ENCODE measurements around the gene KLHL1. TPM values are rescaled to one million over a fixed set of nuclear protein-coding genes. Genes with fewer than 3 reads are reported as not detected.
"Not testable (repeated sequence)": the region's sequence is repeated elsewhere in the genome, so short reads cannot be mapped to it uniquely, and the experiment has no call there.

The KLHL1 gene, protein sequence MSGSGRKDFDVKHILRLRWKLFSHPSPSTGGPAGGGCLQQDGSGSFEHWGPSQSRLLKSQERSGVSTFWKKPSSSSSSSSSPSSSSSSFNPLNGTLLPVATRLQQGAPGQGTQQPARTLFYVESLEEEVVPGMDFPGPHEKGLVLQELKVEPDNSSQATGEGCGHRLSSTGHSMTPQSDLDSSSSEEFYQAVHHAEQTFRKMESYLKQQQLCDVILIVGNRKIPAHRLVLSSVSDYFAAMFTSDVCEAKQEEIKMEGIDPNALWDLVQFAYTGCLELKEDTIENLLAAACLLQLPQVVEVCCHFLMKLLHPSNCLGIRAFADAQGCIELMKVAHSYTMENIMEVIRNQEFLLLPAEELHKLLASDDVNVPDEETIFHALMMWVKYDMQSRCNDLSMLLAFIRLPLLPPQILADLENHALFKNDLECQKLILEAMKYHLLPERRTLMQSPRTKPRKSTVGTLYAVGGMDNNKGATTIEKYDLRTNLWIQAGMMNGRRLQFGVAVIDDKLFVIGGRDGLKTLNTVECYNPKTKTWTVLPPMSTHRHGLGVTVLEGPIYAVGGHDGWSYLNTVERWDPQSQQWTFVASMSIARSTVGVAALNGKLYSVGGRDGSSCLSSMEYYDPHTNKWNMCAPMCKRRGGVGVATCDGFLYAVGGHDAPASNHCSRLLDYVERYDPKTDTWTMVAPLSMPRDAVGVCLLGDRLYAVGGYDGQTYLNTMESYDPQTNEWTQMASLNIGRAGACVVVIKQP
- not detected for total RNA-seq
- long read RNA-seq: 0 reads

DNA sequence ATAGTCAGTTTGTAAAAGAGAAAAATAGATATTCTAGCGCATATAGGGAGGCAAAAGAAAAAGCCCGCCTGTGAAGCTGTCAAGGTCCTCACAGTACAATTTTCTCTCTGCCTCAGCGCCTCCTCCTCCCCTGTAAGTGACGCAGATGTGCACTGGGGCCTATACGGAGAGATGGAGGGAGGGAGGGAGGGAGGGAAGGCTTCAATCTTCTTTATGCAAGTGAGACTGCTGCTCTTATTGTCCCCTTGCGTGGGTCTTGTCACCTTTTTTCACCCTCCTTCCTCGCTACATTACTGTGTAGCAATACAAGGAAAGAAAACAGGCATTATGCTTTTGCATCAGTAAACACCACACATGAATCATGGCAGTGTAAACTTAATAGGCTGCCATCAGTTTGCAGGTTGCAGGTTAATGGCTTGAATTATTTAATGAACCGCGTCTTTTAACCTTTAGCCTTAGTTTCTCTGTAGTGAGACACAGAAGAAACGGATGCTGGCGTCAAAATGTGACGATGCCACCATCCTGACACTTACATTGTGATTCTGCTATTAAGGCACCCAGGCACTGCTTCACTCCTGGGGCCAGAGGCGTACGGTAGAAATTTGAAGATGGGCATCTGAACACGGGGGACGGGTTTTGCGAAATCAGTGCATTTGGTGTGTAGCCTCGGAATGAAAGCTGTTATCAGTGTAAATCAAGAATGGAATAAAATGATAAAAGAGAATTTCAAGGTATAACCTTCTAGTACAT lies at the start of gene KLHL1:
Gene KLHL1, minus strand, starts transcription at position 97 of the 750 bp plus-strand sequence. CDS start 753 bp downstream, outside the sequence.
- DNase-seq: no peak
- intact Hi-C loops (cut with DNase I): no loop called here

DNA sequence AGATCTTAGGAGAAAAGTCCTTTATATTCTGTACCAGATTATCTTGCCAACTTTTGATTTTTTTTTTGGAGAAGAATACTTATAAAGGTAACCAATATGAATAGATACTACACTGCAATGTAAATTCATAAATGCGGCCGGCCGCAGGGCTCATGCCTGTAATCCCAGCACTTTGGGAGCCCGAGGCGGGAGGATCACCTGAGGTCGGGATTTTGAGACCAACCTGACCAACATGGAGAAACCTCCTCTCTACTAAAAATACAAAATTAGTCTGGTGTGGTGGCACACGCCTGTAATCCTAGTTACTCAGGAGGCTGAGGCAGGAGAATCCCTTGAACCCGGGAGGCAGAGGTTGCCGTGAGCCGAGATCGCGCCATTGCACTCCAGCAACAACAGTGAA lies 34.4 kb upstream of the KLHL1 start:
- ATAC-seq (ENCODE audit: poor library complexity); intact Hi-C loops (cut with DNase I); DNase-seq: not testable (repeated sequence)

More for the DNA sequence above, at the start of gene KLHL1:
- no peak for ATAC-seq (ENCODE audit: poor library complexity)

DNA sequence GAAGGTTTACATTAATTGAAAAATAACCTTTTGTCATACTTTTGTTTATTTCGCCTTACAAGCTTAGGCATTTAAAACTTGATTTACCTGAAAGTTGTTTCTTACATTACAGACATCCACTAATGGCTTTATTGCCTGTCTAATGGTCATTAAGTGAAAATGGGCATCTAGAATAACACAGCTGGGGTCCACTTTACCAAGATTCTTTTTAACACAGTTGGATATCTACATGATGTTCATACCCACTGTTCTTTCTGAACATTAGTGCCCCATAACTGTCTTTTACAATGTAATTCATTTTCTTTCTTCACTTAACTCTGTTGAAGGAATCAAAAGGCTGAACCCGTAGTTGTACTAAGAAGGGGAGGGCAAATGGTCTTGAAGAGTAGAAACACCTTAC lies 19.8 kb upstream of the KLHL1 start:
- intact Hi-C loops (cut with DNase I): no loop called here
- DNase-seq (no peak), ATAC-seq (ENCODE audit: poor library complexity) (no peak)

DNA sequence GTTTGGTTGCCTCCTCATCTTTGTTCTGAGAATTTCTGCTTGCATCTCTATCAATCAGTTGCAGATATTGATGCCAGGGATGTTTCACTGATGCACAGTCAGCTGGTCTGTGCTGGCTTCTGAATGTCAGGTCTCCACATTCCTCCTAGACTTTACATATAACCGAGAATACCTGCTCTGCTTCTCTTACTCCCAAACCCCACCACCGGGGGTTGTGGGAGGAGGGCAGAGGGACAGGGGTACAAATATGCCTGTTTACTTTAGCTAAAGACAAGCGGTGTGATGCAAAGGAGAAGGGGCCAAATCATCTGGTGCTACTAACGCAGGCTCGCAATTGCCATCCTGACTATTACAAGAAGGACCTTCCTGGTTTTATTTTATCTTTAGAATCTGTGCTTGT lies 17.4 kb upstream of the KLHL1 start:
- ATAC-seq (ENCODE audit: poor library complexity): no peak
- intact Hi-C loops (cut with DNase I): no loop called here
- no peak for DNase-seq

DNA sequence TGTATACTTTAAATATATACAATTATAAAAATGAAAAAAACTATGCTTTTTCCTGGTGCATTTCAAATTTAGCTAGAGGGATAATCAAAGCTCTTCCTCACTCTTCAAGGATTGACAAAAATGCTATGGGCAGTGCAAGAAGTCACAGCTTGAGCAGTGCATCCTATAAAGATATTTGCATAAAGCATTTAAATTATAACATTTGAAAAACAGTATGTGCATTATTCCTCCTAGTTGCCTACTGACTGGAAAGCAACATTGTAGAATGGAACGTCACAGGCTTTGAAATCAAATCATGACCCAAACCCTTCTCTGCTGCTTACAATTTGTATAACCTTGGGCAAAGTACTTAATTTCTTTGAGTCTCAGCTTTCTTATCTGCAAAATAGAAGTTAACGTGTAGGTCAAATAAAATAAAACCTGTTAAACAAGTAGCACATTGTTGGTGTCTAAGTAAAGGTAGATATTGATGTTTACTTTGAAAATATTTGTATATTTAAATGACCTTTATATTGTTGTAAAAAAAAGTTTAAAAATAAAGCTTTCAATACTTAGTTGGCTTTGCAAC lies 9.2 kb upstream of the KLHL1 start:
- DNase-seq (no peak), ATAC-seq (ENCODE audit: poor library complexity) (no peak)
- intact Hi-C loops (cut with DNase I): no loop called here

DNA sequence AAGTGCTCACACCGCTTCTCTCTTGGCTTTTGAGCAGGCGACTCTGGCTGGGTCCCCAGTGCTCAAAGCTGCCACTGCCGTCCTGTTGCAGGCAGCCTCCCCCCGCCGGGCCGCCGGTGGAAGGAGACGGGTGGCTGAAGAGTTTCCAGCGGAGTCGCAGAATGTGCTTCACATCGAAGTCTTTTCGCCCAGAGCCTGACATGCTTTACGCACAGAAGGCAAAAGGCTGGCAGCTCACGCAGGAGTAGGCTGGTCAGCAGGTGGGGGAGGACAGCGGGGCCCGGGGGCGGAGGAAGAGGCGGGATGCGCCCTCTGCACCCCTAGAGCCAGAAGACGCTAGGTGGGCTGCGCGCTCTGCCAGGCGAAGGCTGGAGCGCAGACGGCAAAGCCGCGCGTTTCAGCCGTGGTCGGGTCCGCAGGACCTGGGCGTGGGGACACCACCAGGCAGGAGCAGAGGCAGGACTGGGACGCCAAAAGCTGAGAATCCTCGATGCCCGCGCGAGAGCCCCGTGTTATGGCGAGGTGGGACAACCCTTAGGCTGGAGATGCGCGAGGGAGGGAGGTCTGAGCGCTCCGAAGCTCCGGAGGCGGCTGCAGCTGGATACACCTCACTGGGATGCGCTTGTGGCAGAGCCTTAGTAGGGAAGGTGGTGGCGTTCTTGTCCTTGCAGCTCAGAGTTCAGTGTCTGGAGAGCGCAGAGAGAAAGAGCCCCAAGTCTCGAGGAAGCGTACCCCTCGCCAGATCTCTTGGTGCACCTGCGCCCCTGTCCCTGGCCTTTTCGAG lies 562 bp downstream of the KLHL1 start, which contains the start of gene ATXN8OS:
Gene ATXN8OS, plus strand, starts transcription at position 329 of the 784 bp plus-strand sequence.
- intact Hi-C loops (cut with DNase I): no loop called here
- ATAC-seq (ENCODE audit: poor library complexity) (no peak), DNase-seq (no peak)

DNA sequence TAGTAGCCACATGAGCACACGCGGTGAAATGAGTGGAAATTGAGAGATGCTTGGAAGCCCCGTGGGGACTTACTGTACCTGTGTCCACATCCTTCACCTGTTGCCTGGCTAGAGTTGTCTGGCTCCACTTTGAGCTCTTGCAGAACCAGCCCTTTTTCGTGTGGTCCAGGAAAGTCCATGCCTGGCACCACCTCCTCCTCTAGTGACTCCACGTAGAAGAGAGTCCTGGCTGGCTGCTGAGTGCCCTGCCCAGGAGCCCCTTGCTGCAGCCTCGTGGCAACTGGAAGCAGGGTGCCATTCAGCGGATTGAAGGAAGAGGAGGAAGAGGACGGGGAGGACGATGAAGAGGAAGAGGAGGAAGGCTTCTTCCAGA lies 1.1 kb downstream of the KLHL1 start:
- no peak for ATAC-seq (ENCODE audit: poor library complexity)
- intact Hi-C loops (cut with DNase I): no loop called here
- no peak for DNase-seq

DNA sequence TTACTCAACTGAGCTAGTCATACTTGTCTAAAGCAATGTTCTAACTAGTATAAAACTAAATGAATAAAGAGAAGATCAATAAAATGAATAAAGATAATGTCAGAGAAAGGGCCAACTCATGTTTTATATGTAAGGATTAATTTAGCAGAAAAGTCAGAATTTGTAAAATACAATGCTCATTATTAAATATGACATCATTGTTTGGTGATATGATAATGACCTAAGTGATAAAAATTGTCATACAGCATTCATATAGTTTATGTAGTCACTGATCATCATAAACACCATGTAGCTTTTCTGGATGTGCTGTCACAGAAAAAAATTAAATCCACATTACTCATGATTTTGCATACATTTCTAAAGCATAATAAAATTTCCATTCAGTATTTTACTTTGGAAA lies 3.8 kb downstream of the KLHL1 start:
- intact Hi-C loops (cut with DNase I): no loop called here
- no peak for ATAC-seq (ENCODE audit: poor library complexity)
- DNase-seq: no peak

DNA sequence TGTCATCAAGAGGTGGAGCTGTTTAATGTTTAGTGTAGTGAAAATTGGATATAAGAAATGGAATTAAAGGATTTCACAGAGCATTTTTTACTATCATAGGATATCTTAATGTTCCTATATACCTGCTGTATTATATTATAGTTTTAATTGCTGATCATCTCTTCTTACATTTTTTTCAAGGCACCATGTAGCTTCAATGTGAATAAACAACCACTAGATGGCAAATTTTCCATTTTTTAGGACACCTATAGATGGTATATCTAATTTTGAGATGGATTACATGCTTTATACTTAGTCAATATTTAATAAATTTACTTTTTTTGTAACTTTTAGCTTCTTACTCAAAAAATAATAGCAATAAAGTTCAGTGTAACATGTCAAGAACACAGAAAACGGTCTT lies 9.6 kb downstream of the KLHL1 start:
- ATAC-seq (ENCODE audit: poor library complexity): no peak
- DNase-seq: no peak
- intact Hi-C loops (cut with DNase I): no loop called here

DNA sequence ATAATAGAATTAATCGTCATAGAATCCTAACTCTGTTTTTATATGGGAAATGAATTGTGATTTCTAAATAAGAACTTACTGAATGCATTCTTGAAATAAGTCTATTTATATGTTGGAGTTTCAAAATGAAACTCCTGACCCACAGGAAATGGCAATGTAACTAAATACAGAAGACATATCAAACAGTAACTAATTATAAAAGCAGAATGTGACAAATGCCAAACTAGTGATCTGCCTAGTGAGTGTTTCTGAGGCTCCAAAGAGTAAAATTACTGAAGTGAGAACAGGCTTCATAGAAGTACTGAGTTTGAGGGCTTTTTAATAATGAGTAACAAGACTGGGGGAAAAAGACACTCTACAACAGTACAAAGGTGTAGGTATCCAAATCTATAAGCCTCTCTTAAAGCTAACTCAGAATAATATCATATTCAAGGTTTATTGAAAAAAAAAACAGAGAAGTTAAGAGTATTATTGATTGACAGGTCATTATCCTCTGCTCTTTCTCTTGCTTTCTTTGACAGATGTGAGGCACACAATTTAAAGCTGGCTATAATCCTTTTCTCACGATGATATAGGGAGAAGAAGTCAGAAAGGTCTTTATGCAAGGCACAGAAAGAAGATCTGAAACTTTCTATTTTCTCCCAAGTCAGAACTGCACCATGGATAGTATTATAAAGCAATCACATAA lies 18.1 kb downstream of the KLHL1 start:
- intact Hi-C loops (cut with DNase I): no loop called here
- ATAC-seq (ENCODE audit: poor library complexity) (peak; percentile 46), DNase-seq (no peak)

DNA sequence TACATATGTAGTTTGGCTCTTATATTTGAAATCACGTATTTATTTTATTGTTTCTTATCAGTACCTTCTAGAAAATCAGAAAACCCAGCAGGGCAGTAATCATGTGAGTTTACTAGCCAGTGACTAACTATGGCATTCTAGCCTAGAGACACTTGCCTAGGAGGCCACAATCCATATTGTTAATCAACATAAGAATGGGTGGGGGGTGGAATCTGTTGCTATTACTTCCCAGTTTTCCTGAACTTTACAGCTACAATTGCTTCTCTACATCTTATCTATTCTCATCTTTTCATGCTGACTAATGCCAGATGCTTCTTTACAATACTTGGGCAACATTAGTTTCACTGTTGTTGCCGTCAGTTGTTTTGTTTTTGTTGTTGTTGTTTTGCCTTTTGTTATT lies 19.3 kb downstream of the KLHL1 start:
- intact Hi-C loops (cut with DNase I): no loop called here
- ATAC-seq (ENCODE audit: poor library complexity) (no peak), DNase-seq (no peak)

DNA sequence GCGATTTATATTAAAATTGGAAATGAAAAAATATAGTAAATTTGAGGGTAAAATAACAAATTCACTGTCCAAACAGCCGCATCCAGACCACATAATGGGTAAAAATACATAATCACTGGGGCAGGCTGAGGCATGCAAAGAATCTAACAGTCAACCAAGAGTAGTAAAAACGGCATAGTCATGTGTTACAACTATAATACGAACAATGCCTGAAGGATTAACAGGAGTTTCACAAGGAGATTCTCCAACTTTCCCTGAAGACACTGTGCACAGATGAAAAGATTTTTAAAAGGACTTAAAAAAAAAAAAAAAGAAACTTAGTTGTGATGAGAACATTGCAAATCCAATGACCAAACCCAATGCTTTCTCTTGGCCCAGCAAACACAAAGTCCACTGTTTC lies 21.0 kb downstream of the KLHL1 start:
- no peak for ATAC-seq (ENCODE audit: poor library complexity)
- intact Hi-C loops (cut with DNase I): no loop called here
- no peak for DNase-seq

DNA sequence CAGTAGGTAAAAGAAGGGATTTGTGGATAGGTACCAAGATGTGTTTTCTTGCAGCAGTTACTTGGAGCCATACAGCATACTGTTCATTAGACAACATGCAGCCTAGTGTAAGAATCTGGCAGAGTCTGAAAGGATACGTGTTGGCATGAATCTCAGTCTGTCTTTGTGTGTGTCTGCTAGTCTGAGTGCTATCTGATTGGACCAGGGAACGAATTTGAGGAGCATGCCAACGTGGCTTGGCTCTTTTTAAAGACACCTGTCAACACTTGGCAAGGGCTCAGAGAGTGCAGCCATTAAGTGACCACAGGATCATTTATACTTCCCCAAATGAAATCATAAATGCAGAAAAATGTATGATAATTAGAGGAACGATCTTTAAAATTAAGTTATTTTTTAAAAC lies 28.2 kb downstream of the KLHL1 start:
- DNase-seq: no peak
- intact Hi-C loops (cut with DNase I): no loop called here
- peak; percentile 99 for ATAC-seq (ENCODE audit: poor library complexity)

DNA sequence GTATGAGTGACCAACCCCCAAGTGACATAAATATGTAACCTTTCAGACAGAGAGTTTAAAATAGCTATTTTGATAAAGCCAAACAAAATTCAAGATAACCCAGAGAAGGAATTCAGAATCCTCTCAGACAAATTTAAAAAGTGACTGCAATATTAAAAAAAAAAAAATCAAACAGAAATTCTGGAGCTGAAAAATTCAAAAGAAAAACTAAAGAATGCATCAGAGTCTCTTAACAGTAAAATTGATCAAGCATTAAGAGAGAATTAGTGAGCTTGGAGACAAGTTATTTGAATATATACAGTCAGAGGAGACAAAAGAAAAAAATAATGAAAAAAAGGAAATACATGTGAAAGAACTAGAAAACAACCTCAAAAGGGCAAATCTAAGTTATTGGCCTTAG lies 53.7 kb downstream of the KLHL1 start:
- ATAC-seq (ENCODE audit: poor library complexity) (no peak), DNase-seq (no peak)
- intact Hi-C loops (cut with DNase I): no loop called here

DNA sequence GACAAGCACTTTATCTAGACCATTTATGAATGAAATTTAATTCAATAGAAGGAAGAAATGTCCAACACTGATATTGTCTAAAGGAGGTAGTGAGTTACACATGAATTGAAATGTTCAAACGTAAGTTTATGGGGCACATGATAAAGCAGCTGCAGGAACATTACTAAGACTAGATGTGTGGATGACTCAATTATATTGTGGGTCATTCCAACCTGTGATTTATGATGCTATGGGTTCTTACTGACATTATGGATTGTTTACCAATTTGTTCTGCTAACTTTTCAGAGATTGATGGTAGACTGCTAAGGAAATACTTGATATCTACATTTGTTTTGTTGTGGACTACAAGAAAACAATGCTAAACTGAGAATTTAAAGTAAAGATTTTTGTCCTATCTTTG lies 56.7 kb downstream of the KLHL1 start:
- intact Hi-C loops (cut with DNase I): no loop called here
- no peak for DNase-seq
- no peak for ATAC-seq (ENCODE audit: poor library complexity)

DNA sequence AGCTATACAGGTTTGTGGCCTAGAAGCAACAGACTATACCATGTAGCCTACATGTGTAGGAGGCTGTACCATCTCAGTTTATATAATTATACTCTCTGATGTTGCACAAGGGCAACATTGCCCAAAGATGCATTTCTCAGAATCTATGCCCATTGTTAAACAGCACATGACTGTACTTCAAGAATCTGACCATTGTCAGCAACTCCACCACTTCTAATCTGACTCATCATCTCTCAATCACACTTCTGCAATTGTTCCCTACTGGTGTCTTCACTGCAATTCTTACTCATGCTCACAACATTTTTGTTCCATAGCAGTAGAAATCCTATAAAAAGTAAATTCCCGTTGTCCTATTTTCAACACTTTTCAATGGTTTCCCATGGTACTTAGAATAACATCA lies 64.6 kb downstream of the KLHL1 start:
- DNase-seq: no peak
- ATAC-seq (ENCODE audit: poor library complexity): no peak
- intact Hi-C loops (cut with DNase I): no loop called here

DNA sequence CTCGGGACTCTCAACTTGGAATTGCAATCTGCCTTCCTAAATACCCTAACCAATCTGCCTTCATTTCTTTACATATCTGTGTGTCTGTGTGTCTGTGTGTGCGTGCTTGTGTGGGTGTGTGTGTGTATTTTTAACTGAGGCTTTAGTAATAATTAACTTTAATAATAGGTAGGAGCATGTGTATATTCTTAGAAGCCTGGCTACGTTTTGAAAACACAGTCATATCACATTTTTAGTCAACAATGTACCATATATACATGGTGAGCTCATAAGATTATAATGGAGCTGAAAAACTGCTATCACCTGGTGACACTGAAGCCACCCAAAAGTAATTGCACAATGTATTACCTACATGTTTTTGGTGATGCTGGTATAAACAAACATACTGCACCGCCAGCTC lies 66.1 kb downstream of the KLHL1 start:
- no peak for ATAC-seq (ENCODE audit: poor library complexity)
- intact Hi-C loops (cut with DNase I): no loop called here

DNA sequence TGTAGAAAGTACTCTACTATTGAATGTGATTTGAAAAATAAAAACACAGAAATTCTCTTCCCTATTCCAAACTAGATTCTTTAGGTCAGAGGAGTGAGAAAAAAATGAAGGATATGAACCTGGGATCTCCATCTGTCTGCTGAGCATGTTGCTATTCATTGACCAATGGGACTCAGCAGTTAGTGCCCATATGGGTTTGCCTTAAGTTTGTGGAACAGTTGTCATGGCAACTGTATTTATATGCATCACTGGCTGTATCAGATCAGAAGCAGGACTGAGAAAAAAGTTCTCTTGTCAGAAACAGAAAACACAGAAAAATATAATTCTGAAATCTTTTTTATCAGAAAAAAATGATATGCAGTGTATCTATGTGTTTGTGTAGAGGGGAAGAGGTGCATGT lies 74.0 kb downstream of the KLHL1 start:
- ATAC-seq (ENCODE audit: poor library complexity) (no peak), DNase-seq (no peak)
- intact Hi-C loops (cut with DNase I): no loop called here

More for the DNA sequence above, 66.1 kb downstream of the KLHL1 start:
- DNase-seq: no peak

Data from Right ventricle myocardium superior (tissue), 1 donor.